ENCODE data around the gene SPATA13. TPM values are rescaled to one million over a fixed set of nuclear protein-coding genes. Genes with fewer than 3 reads are reported as not detected.

SPATA13 gene
- total RNA-seq, 1 donor from 2014 or later = 2.7 TPM

DNA sequence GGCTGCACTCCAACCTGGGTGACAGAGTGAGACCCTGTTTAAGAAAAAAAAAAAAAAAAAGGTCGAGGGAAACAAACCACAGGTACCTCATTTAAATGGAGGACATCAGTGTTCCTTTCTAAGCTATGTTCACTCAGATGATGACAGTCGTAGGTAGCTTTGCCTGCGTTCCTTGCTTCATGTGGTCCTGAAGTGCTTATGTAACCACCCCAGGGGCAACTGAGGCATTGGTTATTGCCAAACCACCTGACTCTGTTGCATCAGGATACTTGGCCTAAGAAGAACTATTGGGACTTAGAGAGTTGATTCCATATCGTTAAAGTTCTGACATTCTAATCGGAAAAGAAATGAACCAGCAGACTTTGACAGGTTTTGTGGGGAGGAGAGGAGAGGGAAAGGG lies 51.7 kb downstream of the SPATA13 start:
- H3K36me3 Mint-ChIP-seq (ENCODE audit: unreplicated experiment) = no peaks in the 10 kb centered on the region
- no peak for DNase-seq (ENCODE audit: extremely low spot score, unreplicated experiment)
- H3K9me3 Mint-ChIP-seq (ENCODE audit: unreplicated experiment) = no peaks in the 10 kb centered on the region
- peaks cover 4% of the 10 kb centered on the region for H3K4me1 Mint-ChIP-seq (ENCODE audit: unreplicated experiment)
- TF ChIP-seq, protein P1, sequence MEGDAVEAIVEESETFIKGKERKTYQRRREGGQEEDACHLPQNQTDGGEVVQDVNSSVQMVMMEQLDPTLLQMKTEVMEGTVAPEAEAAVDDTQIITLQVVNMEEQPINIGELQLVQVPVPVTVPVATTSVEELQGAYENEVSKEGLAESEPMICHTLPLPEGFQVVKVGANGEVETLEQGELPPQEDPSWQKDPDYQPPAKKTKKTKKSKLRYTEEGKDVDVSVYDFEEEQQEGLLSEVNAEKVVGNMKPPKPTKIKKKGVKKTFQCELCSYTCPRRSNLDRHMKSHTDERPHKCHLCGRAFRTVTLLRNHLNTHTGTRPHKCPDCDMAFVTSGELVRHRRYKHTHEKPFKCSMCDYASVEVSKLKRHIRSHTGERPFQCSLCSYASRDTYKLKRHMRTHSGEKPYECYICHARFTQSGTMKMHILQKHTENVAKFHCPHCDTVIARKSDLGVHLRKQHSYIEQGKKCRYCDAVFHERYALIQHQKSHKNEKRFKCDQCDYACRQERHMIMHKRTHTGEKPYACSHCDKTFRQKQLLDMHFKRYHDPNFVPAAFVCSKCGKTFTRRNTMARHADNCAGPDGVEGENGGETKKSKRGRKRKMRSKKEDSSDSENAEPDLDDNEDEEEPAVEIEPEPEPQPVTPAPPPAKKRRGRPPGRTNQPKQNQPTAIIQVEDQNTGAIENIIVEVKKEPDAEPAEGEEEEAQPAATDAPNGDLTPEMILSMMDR (IDR thresholded peaks at IDR 0.05) = no peak
- no peaks in the 10 kb centered on the region for H3K27me3 Mint-ChIP-seq (ENCODE audit: unreplicated experiment)
- H3K4me3 Mint-ChIP-seq (ENCODE audit: unreplicated experiment) = no peak overlapping the region
- no peak overlapping the region for H3K27ac Mint-ChIP-seq (ENCODE audit: unreplicated experiment)

DNA sequence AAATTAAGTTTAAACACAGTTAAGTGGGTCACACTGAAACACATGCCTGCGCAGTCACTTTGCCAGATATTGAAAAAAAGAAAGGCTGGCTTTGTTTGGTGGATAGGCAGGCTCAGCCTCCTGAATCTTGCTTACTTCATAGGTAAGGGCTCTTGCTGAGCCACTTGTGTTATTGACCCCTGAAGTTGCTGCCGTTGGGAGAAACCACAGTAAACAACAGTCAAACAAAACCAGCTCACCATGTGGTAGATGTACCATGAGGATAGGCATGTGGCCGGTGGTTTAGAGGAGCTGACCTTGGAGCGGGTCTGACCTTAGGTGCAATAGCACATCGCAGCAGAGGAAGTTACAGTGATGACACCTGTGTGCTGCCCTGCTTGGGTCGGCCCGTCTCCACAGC lies 52.2 kb downstream of the SPATA13 start:
- no peak overlapping the region for H3K4me3 Mint-ChIP-seq (ENCODE audit: unreplicated experiment)
- H3K36me3 Mint-ChIP-seq (ENCODE audit: unreplicated experiment) = no peaks in the 10 kb centered on the region
- H3K27ac Mint-ChIP-seq (ENCODE audit: unreplicated experiment) = no peak overlapping the region
- no peaks in the 10 kb centered on the region for H3K9me3 Mint-ChIP-seq (ENCODE audit: unreplicated experiment)
- peaks cover 8% of the 10 kb centered on the region for H3K4me1 Mint-ChIP-seq (ENCODE audit: unreplicated experiment)
- TF ChIP-seq, protein P1 (IDR thresholded peaks at IDR 0.05) = no peak
- DNase-seq (ENCODE audit: extremely low spot score, unreplicated experiment) = no peak
- no peaks in the 10 kb centered on the region for H3K27me3 Mint-ChIP-seq (ENCODE audit: unreplicated experiment)

DNA sequence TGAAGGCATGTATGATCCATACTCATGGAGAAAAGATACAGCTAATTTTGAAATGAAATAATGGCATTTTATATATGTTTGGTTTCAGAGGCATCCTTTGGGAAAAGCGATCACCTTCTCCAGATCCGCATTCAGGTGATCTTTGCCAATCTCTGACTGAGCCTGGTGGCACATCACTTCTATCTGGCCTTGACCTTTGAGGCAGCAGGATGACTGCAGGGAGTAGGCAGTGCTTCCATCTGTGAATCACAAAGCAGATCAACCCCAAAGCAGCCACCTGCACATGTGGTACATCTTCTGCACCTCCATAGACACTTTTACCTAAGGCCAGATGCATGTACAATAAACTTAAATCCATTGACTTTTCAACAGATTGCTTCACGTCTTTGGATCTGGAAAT lies 53.4 kb downstream of the SPATA13 start:
- Mint-ChIP-seq H3K4me3 (ENCODE audit: unreplicated experiment) (no peak overlapping the region), H3K27me3 (ENCODE audit: unreplicated experiment) (no peaks in the 10 kb centered on the region), H3K9me3 (ENCODE audit: unreplicated experiment) (no peaks in the 10 kb centered on the region), H3K4me1 (ENCODE audit: unreplicated experiment) (peaks cover 4% of the 10 kb centered on the region), H3K27ac (ENCODE audit: unreplicated experiment) (no peak overlapping the region), H3K36me3 (ENCODE audit: unreplicated experiment) (no peaks in the 10 kb centered on the region)
- TF ChIP-seq, protein P1 (IDR thresholded peaks at IDR 0.05) = no peak
- no peak for DNase-seq (ENCODE audit: extremely low spot score, unreplicated experiment)

DNA sequence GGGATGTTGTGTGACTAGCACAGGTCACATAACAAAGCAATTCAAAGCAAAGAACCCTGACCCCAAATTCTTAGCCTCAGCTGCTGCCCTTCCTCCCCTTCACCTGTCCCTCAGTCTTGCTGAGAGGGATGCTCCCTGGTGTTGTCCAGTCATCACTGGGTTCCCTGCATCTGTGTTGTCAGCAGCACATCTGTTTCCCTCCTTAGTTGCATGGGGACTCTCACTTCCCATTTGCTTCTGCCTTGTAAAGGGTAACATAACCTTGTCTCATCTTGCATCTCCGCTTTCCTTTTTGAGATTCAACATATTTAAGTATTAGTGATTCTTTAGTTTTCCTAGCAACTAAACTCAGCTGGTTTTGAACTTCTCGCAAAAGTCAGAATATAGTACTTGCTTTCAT lies 54.0 kb downstream of the SPATA13 start:
- TF ChIP-seq, protein P1 (IDR thresholded peaks at IDR 0.05) = no peak
- no peak overlapping the region for H3K27ac Mint-ChIP-seq (ENCODE audit: unreplicated experiment)
- H3K9me3 Mint-ChIP-seq (ENCODE audit: unreplicated experiment) = no peaks in the 10 kb centered on the region
- peaks cover 4% of the 10 kb centered on the region for H3K4me1 Mint-ChIP-seq (ENCODE audit: unreplicated experiment)
- no peaks in the 10 kb centered on the region for H3K36me3 Mint-ChIP-seq (ENCODE audit: unreplicated experiment)
- DNase-seq (ENCODE audit: extremely low spot score, unreplicated experiment) = no peak
- H3K27me3 Mint-ChIP-seq (ENCODE audit: unreplicated experiment) = no peaks in the 10 kb centered on the region
- H3K4me3 Mint-ChIP-seq (ENCODE audit: unreplicated experiment) = no peak overlapping the region

DNA sequence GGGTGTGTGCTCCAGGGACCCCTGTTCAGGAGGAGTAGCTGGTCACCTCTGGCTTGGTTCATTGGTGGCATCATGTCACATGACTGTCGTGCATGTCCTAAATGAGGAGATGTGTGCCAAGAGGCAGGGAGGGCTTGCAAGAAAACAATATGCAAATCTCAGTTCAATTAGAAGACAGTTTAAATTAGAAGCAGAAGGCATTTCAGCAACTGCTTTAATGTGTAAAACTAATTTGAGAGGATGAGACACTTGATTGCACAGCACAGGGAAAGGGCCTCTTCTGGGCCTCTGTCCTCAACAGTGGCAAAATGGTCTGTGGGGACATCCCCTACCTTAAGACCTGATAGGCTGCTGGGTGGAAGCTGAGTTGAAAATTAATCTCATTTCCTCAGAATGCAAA lies 54.6 kb downstream of the SPATA13 start:
- Mint-ChIP-seq H3K9me3 (ENCODE audit: unreplicated experiment) (no peaks in the 10 kb centered on the region), H3K27me3 (ENCODE audit: unreplicated experiment) (no peaks in the 10 kb centered on the region), H3K4me3 (ENCODE audit: unreplicated experiment) (no peak overlapping the region), H3K27ac (ENCODE audit: unreplicated experiment) (no peak overlapping the region), H3K36me3 (ENCODE audit: unreplicated experiment) (no peaks in the 10 kb centered on the region), H3K4me1 (ENCODE audit: unreplicated experiment) (peaks cover 4% of the 10 kb centered on the region)
- TF ChIP-seq, protein P1 (IDR thresholded peaks at IDR 0.05) = no peak
- no peak for DNase-seq (ENCODE audit: extremely low spot score, unreplicated experiment)

Measured in osteocyte (in vitro differentiated cells).